Erythroblast (primary cell): ENCODE results near the gene DHX30.

Source experiments
- GATA1 ChIP-seq: IDR thresholded peaks from 2 replicates; pipeline ENCODE4 v1.6.1; 2011; ENCODE audit warnings: low read depth, mild to moderate bottlenecking, control low read depth, low read length, moderate library complexity
- POLR2A ChIP-seq: IDR thresholded peaks from 2 replicates; pipeline ENCODE4 v1.6.1; 2011; ENCODE audit warnings: mild to moderate bottlenecking, low read length

- TF ChIP-seq POLR2A (no peak), GATA1 (no peak)
Measured at GRCh38 chr3:47804577-47804976, 1.6 kb downstream of the DHX30 start.
